Ascending aorta (tissue), 2 donors: ENCODE data around the gene CTNNA2. TPM values are rescaled to one million over a fixed set of nuclear protein-coding genes. Genes with fewer than 3 reads are reported as not detected.

ENCODE experiments used
- DNase-seq, 2 donors: peaks; one replicate each; pipeline ENCODE4 v3.0.0-alpha.2; 2019; ENCODE audit warnings: low spot score in 2 of 2
- H3K27ac ChIP-seq, 2 donors: fragments of 200-600 bp; sonication (generic); one replicate each; pipeline ENCODE4 v1.5.1; 2016 to 2017; ENCODE audit warnings: mild to moderate bottlenecking in 1 of 2
- H3K27me3 ChIP-seq: fragments of 200-600 bp; sonication (generic); one replicate; pipeline ENCODE4 v1.5.1; 2017
- H3K36me3 ChIP-seq, 2 donors: fragments of 200-600 bp; sonication (generic); one replicate each; pipeline ENCODE4 v1.5.1; 2016
- H3K4me1 ChIP-seq, 2 donors: fragments of 200-600 bp; sonication (generic); one replicate each; pipeline ENCODE4 v1.5.1; 2016 to 2017; ENCODE audit warnings: mild to moderate bottlenecking in 1 of 2
- H3K4me3 ChIP-seq, 2 donors: fragments of 200-600 bp; sonication (generic); one replicate each; pipeline ENCODE4 v1.5.1; 2016 to 2017; ENCODE audit warnings: mild to moderate bottlenecking in 1 of 2
- H3K9me3 ChIP-seq, 2 donors: fragments of 200-600 bp; sonication (generic); one replicate each; pipeline ENCODE4 v1.5.1; 2016
- CTCF ChIP-seq, 3 experiments: fragments of 200-600 bp in 2 of 3; fragments of 450-650 bp in 1 of 3; sonication (generic) in 2 of 3; IDR thresholded peaks; one replicate each; pipeline ENCODE4 v1.5.1; 2016 to 2019; ENCODE audit warnings: antibody characterized with exemption in 3 of 3, mild to moderate bottlenecking in 1 of 3, moderate library complexity in 1 of 3
- intact Hi-C: fragments of 100-400 bp; cut with DNase I; formaldehyde crosslinking; loops from one replicate; pipeline ENCODE4 v1.15.1; 2023
- total RNA-seq: library from RNA; depleted of rRNA; stranded (reverse); fragments of >200 nt; gene quantifications from one replicate; pipeline ENCODE4 v1.1.0, GENCODE V29; 2016

CTNNA2 gene
- total RNA-seq, result not detected

GRCh38 chr2:79512442-79513401 lies at the start of gene CTNNA2:
CTNNA2 (plus strand) TSS chr2:79513051.
- no peaks in the 10 kb centered on the region for H3K4me1 ChIP-seq
- H3K4me3 ChIP-seq, result peak within 1 kb of the TSS; percentile 42 to 53
- intact Hi-C loops, result no loop called here
- H3K36me3 ChIP-seq, result no peaks in the 10 kb centered on the region
- no peak within 1 kb of the TSS for H3K27ac ChIP-seq
- DNase-seq, result no peak
- TF ChIP-seq CTCF (IDR thresholded peaks at IDR 0.05), result no peak
- H3K27me3 ChIP-seq, result no peaks in the 10 kb centered on the region
- no peaks in the 10 kb centered on the region for H3K9me3 ChIP-seq

DNA sequence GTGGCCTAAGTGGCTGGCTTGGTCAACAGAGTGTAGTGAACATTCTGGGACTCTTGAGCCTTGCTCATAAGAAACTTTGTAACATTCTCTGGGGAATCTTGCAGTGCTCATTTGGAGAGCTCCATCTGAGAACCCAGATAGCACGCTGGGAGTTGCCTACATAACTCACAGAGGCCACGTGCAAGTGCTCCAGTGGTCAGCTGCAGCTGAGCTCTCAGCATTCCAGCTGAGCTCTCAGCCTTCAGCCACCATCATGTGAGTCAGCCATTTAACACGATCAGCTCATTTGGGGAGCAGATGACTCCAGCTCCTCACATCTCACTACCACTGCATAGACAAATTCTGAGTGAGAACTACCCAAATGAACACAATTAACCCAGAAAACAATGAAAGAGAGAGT lies 25.5 kb upstream of the CTNNA2 start:
- no peaks in the 10 kb centered on the region for H3K27me3 ChIP-seq
- no peaks in the 10 kb centered on the region for H3K36me3 ChIP-seq
- intact Hi-C loops, result no loop called here
- no peaks in the 10 kb centered on the region for H3K4me1 ChIP-seq
- no peak overlapping the region for H3K4me3 ChIP-seq
- DNase-seq, result no peak
- no peaks in the 10 kb centered on the region for H3K9me3 ChIP-seq
- TF ChIP-seq CTCF (IDR thresholded peaks at IDR 0.05), result no peak
- H3K27ac ChIP-seq, result no peak overlapping the region

GRCh38 chr2:79511320-79511951 lies 1.4 kb upstream of the CTNNA2 start:
- no peaks in the 10 kb centered on the region for H3K36me3 ChIP-seq
- intact Hi-C loops, result no loop called here
- DNase-seq, result no peak
- no peaks in the 10 kb centered on the region for H3K9me3 ChIP-seq
- no peak for TF ChIP-seq CTCF (IDR thresholded peaks at IDR 0.05)
- H3K27me3 ChIP-seq, result no peaks in the 10 kb centered on the region
- no peak overlapping the region for H3K27ac ChIP-seq
- no peaks in the 10 kb centered on the region for H3K4me1 ChIP-seq
- no peak overlapping the region for H3K4me3 ChIP-seq

DNA sequence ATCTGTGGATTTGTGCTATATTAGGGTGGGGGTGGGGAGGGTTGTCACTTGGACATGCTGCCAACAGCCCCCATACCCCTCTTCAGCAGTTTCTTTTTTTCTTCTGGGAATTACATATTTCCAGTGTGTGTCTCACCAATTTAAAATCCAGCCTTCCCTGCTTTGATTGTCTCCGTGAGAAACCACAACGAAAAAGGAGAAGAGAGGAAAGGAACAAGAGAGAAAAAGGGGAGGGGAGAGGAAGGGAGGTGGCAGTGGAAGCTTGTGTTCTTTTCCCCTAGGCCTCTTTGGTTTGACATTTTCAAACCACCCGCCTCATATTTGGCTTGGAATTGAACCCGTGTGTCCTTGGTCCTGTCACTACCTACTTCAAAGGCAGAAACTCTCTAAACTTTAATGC lies 860 bp downstream of the CTNNA2 start:
- intact Hi-C loops, result no loop called here
- H3K27ac ChIP-seq, result no peak overlapping the region
- H3K4me1 ChIP-seq, result no peaks in the 10 kb centered on the region
- no peak for DNase-seq
- H3K9me3 ChIP-seq, result no peaks in the 10 kb centered on the region
- no peak overlapping the region for H3K4me3 ChIP-seq
- no peaks in the 10 kb centered on the region for H3K27me3 ChIP-seq
- TF ChIP-seq CTCF (IDR thresholded peaks at IDR 0.05), result no peak
- H3K36me3 ChIP-seq, result no peaks in the 10 kb centered on the region

DNA sequence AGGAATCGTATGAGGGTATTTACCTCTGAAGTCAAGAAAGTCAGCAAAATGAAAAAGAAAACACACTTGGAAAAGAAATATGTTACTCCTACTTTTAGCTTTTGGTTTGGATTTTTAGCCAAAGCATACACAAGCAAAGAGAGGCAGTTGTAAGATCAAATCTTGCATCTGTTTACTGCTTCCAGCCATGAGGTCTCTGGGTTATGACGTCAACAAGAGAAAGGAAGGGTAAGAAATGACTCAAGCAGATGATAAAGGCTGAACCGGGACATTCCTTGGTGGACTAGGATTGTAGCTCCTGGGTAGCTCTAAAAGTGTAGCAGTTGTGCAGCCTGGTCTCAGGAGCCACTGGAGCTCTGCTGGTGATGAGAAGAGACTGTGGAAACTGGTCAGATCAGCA lies 16.8 kb downstream of the CTNNA2 start:
- Histone ChIP-seq H3K9me3 (no peaks in the 10 kb centered on the region), H3K27ac (no peak overlapping the region), H3K36me3 (no peaks in the 10 kb centered on the region), H3K4me3 (no peak overlapping the region), H3K4me1 (no peaks in the 10 kb centered on the region), H3K27me3 (no peaks in the 10 kb centered on the region)
- intact Hi-C loops, result no loop called here
- DNase-seq, result no peak
- TF ChIP-seq CTCF (IDR thresholded peaks at IDR 0.05), result no peak
